PFSK-1 (cell line): ENCODE measurements around the gene RASSF1.

Source experiments
- FOXP2 ChIP-seq: optimal IDR thresholded peaks from 2 replicates; pipeline ENCODE3; 2011; ENCODE audit warnings: borderline replicate concordance, control low read depth, inconsistent platforms; ENCODE audit not compliant: insufficient read depth; ENCODE audit errors: extremely low read length, extremely low read depth
- POLR2AphosphoS5 ChIP-seq: IDR thresholded peaks from 2 replicates; pipeline ENCODE4 v1.6.1; 2012; ENCODE audit warnings: low read depth, mild to moderate bottlenecking, control low read depth, low read length, moderate library complexity
- REST ChIP-seq, 2 experiments: IDR thresholded peaks; 2 replicates each; pipeline versions ENCODE4 v1.6.1 to v1.8.0; 2011 to 2012; ENCODE audit warnings: low read depth in 2 of 2, low read length in 2 of 2, control low read depth in 1 of 2, inconsistent platforms in 1 of 2, mild to moderate bottlenecking in 1 of 2, moderate library complexity in 1 of 2; ENCODE audit not compliant: insufficient read depth in 1 of 2
- SIN3A ChIP-seq: IDR thresholded peaks from 2 replicates; pipeline ENCODE4 v1.6.1; 2012; ENCODE audit warnings: mild to moderate bottlenecking, low read length, moderate library complexity, borderline replicate concordance; ENCODE audit not compliant: insufficient read depth
- TAF1 ChIP-seq: IDR thresholded peaks from 2 replicates; pipeline ENCODE4 v1.6.1; 2012; ENCODE audit warnings: low read length, control low read depth, borderline replicate concordance; ENCODE audit not compliant: insufficient read depth

RASSF1 gene

GRCh38 chr3:50350527-50351322 is 10.1 kb upstream of the RASSF1 start, which contains the start of the genes CYB561D2 and NPRL2:
CYB561D2 (plus strand) TSS chr3:50350862; CDS start chr3:50351434, 572 bp downstream.
NPRL2 (minus strand) TSS chr3:50350775; CDS start chr3:50350652, 123 bp downstream.
- TF ChIP-seq REST (IDR thresholded peaks at IDR 0.05; ENCODE audit: insufficient read depth in 1 of 2, low read depth in 2 of 2, low read length in 2 of 2), result no peak
- TF ChIP-seq TAF1, result peak; percentile 70; the same call in 1 of the 2 replicates
- peak; percentile 68; the same call in 1 of the 2 replicates for TF ChIP-seq SIN3A
- TF ChIP-seq POLR2AphosphoS5, result peak; percentile 85

GRCh38 chr3:50350213-50350526 is 9.5 kb upstream of the RASSF1 start:
- no peak for TF ChIP-seq TAF1
- no peak for TF ChIP-seq FOXP2
- TF ChIP-seq REST (IDR thresholded peaks at IDR 0.05; ENCODE audit: insufficient read depth in 1 of 2, low read depth in 2 of 2, low read length in 2 of 2), result no peak
- TF ChIP-seq POLR2AphosphoS5, result no peak
- no peak for TF ChIP-seq SIN3A

GRCh38 chr3:50347187-50347813 is 6.7 kb upstream of the RASSF1 start:
- no peak for TF ChIP-seq POLR2AphosphoS5
- no peak for TF ChIP-seq TAF1
- no peak for TF ChIP-seq SIN3A
- TF ChIP-seq REST (IDR thresholded peaks at IDR 0.05; ENCODE audit: insufficient read depth in 1 of 2, low read depth in 2 of 2, low read length in 2 of 2), result no peak
- no peak for TF ChIP-seq FOXP2

GRCh38 chr3:50345586-50346234 is 5.1 kb upstream of the RASSF1 start, which contains the start of gene ZMYND10:
ZMYND10 (minus strand) TSS chr3:50345732; CDS start chr3:50345579, 153 bp downstream.
- TF ChIP-seq REST (IDR thresholded peaks at IDR 0.05; ENCODE audit: insufficient read depth in 1 of 2, low read depth in 2 of 2, low read length in 2 of 2) (no peak), TAF1 (no peak), POLR2AphosphoS5 (no peak), SIN3A (no peak), FOXP2 (no peak)
